Measurements from ENCODE around the gene OOSP1.
"Not testable (repeated sequence)": the region's sequence is repeated elsewhere in the genome, so short reads cannot be mapped to it uniquely, and the experiment has no call there.

OOSP1 gene, protein sequence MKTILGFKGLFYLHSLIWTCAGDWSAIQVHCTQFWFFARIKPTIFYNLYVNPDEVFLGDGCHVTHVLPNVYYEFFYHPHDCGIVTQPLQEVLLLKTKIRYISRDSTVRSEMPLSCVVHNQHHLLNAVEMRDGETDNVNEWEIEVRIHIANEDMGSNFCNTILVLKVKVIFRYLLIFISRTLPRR

DNA sequence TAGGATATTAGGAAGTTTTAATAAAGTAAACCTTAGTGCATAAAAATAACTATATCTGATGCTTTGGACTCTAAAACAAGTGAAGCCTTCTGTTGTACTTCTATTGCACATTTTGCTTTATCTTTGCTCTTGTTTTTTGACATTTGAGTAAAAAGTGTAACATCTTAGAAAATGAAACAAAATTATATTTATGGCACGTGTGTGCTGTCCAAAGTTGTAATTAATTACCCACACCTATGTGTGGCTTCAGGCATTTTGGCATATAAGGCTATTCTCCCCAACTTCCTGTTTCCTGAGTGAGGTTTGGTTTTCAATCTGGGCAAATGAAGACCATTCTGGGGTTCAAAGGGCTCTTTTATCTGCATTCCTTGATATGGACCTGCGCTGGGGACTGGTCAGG, at the start of gene OOSP1:
Gene OOSP1, plus strand, starts transcription at position 301 of the 400 bp plus-strand sequence. Its CDS starts 23 bp downstream, at position 324.
- ATAC-seq (ENCODE audit: low read depth) (no peak), DNase-seq (ENCODE audit: low spot score in 2 of 2) (no peak)
- Mint-ChIP-seq H3K9me3 (peaks cover 4% of the 10 kb centered on the region), H3K4me1 (peaks cover 3% of the 10 kb centered on the region), H3K27ac (no peak within 1 kb of the TSS), H3K27me3 (peaks cover 2% of the 10 kb centered on the region), H3K36me3 (no peaks in the 10 kb centered on the region), H3K4me3 (no peak within 1 kb of the TSS)

DNA sequence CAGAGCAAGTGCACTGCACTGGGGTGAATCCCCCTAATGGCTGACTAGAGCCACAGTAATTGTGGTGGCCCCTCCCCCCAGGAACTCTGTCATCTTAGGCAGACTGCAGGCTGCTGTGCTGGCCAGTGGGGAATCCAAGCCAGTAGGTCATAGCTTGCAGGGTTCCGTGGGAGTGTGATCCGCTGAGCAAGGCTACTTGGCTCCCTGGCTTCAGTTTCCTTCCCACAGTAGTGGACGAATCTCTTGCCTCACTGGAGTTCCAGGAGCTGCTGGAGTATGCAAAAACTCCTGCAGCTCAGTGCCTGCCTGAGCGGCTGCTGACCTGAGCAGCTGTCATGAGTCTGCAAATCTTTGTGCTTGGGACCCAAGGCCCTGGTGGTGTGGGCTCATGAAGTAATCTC, 46.5 kb upstream of the OOSP1 start:
- peaks cover 7% of the 10 kb centered on the region for H3K27me3 Mint-ChIP-seq
- no peak for DNase-seq (ENCODE audit: low spot score in 2 of 2)
- ATAC-seq (ENCODE audit: low read depth), result no peak
- no peaks in the 10 kb centered on the region for H3K4me1 Mint-ChIP-seq
- H3K27ac Mint-ChIP-seq, result no peak overlapping the region
- peaks cover 25% of the 10 kb centered on the region for H3K9me3 Mint-ChIP-seq
- H3K36me3 Mint-ChIP-seq, result peaks cover 2% of the 10 kb centered on the region
- no peak overlapping the region for H3K4me3 Mint-ChIP-seq

DNA sequence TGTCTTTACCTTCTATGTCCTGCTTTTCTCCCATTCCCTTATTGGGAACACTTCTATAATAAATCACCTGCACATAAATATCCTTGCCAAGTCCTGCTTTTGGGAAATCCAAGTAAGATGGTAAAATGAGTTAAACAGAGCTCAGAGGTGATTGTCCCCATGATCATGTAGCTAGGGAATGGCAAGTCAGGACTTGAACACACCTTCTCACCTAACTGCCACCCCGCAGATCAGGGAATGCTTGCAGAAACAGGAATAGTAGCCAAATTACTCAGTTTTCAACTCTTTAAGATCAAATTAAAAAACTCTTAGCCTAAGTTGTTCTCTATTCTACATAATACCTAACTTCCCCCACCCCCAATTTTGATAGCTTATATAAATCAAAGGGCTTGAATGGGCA, 43.6 kb upstream of the OOSP1 start:
- ATAC-seq (ENCODE audit: low read depth) (no peak), DNase-seq (ENCODE audit: low spot score in 2 of 2) (no peak)
- H3K4me1 Mint-ChIP-seq, result no peaks in the 10 kb centered on the region
- H3K27me3 Mint-ChIP-seq, result peaks cover 7% of the 10 kb centered on the region
- H3K36me3 Mint-ChIP-seq, result no peaks in the 10 kb centered on the region
- H3K4me3 Mint-ChIP-seq, result no peak overlapping the region
- H3K9me3 Mint-ChIP-seq, result peaks cover 10% of the 10 kb centered on the region
- no peak overlapping the region for H3K27ac Mint-ChIP-seq

DNA sequence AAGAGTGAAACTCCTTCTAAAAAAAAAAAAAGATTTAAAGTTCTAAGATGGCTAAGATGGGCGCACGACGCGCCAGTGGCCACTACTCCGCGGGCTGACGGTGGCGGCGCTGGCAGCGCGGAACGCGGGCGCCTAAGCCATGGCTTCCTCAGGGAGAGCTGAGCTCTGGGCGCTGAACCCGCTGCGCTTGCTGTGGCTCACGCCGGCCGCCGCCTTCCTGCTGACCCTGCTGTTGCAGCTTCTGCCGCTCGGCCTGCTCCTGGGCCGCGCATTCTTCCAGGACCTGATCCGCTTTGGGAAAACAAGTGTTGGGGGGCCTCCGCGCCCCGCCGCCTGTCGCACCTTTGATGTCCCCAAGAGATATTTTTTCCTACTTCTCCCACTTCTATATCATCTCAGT, 40.2 kb upstream of the OOSP1 start:
- no peak for DNase-seq (ENCODE audit: low spot score in 2 of 2)
- Mint-ChIP-seq H3K27ac (no peak overlapping the region), H3K4me3 (no peak overlapping the region), H3K27me3 (peaks cover 4% of the 10 kb centered on the region), H3K4me1 (no peaks in the 10 kb centered on the region), H3K9me3 (no peaks in the 10 kb centered on the region), H3K36me3 (no peaks in the 10 kb centered on the region)
- no peak for ATAC-seq (ENCODE audit: low read depth)

DNA sequence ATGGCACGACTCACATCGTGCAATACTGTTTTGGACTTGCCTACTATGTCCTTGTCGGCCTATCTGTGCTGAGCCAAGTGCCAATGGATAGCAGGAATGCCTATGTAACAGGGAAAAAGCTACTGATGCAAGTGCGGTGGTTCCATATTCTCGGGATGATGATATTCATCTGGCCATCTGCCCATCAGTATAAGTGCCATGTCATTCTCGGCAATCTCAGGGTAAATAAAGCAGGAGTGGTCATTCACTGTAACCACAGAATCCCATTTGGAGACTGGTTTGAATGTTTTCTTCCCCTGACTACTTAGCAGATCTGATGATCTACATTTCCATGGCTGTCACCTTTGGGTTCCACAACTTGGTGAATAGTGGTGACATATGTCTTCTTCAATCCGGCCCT, 39.6 kb upstream of the OOSP1 start:
- no peaks in the 10 kb centered on the region for H3K4me1 Mint-ChIP-seq
- ATAC-seq (ENCODE audit: low read depth) (no peak), DNase-seq (ENCODE audit: low spot score in 2 of 2) (no peak)
- no peaks in the 10 kb centered on the region for H3K9me3 Mint-ChIP-seq
- H3K4me3 Mint-ChIP-seq, result no peak overlapping the region
- peaks cover 4% of the 10 kb centered on the region for H3K27me3 Mint-ChIP-seq
- no peak overlapping the region for H3K27ac Mint-ChIP-seq
- H3K36me3 Mint-ChIP-seq, result no peaks in the 10 kb centered on the region

DNA sequence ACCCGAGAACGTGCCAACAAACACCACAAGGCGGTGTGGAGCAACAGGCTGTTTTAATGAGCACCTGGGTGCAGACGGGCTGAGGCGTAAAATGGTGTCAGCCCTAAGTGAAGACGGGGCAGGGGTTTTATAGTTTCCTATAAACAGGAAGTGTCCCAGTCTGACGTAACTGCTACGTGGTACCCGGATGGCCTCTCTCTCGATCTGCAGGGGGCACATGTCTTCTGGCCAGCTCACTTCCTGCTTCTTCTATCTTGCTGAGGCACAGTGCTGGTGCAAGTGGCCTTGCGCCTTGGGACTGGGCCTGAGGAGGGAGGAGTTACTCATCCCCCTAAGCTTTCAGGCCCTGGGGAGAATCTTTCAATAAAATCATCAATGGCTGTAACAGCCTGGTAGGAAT, 38.7 kb upstream of the OOSP1 start:
- Mint-ChIP-seq H3K36me3 (no peaks in the 10 kb centered on the region), H3K9me3 (no peaks in the 10 kb centered on the region), H3K4me1 (no peaks in the 10 kb centered on the region), H3K27me3 (peaks cover 4% of the 10 kb centered on the region), H3K4me3 (no peak overlapping the region), H3K27ac (no peak overlapping the region)
- ATAC-seq (ENCODE audit: low read depth) (no peak), DNase-seq (ENCODE audit: low spot score in 2 of 2) (no peak)

DNA sequence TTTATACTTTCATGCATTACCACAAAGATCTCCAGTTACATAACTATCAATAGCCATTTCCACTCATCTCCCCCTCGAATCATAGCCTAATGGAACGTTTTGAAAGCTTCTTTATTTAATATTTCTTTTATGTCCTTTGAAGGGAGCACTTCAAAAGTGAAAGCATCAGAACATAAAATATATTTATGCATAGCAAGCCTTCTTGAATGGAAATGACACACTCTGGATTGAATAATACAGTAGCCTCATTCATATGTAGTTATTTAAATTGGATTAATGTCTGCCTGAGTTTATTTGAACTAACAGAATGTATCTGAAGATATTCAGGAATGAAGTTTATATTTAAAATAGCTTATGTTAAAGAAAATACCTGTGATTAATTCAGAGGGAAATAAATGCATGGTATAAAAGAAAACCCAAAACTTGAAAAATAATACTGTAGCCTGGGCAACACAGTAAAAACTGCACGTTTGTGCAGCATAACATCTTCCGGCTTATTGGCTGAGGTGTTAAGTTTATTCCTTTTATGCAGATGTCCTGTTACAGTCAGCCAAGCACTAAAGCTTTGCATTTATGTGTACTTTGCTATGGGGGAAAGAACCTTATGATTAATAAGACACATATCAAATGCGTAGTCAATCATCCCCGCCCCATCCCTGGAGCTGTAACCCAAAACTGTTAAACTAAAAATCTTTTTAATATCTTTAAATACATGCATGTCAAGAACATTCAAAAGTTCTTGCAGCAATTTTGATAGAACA, 37.7 kb upstream of the OOSP1 start:
- peaks cover 2% of the 10 kb centered on the region for H3K27me3 Mint-ChIP-seq
- no peak overlapping the region for H3K27ac Mint-ChIP-seq

DNA sequence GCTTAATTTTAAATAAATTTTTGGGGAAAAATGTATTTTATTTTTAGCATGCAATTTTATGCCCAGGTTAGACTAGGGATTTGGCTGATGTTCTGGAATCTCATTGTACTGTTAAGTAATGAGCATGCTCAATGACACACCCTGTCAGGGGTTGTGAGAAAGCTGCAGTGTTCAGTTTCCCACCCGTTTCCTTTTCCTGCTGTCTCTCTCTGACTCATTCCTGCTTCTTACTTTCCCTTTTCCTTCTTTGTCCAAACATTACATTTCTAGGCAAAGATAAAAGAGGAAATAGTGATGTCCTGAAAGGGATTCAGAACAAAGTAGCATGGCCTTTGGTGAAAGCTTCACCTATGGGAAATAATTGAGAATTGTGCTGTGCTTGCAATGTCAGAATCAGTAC, 36.9 kb upstream of the OOSP1 start:
- H3K27ac Mint-ChIP-seq, result no peak overlapping the region

More for the DNA sequence above, 37.7 kb upstream of the OOSP1 start:
- H3K9me3 Mint-ChIP-seq, result peaks cover 2% of the 10 kb centered on the region
- no peak for DNase-seq (ENCODE audit: low spot score in 2 of 2)
- H3K36me3 Mint-ChIP-seq, result no peaks in the 10 kb centered on the region
- no peak for ATAC-seq (ENCODE audit: low read depth)
- H3K4me1 Mint-ChIP-seq, result no peaks in the 10 kb centered on the region
- H3K4me3 Mint-ChIP-seq, result no peak overlapping the region

DNA sequence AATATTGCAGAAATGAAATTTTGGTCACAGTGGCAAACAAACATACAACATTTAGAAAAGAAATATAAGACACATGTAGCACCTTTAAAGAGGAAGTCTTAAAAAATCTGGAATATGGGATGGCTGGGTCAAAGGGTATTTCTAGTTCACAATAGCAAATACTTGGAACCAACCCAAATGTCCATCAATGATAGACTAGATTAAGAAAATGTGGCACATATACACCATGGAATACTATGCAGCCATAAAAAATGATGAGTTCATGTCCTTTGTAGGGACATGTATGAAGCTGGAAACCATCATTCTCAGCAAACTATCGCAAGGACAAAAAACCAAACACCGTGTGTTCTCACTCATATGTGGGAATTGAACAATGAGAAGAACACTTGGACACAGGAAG, 34.7 kb upstream of the OOSP1 start:
- not testable (repeated sequence) for H3K9me3 Mint-ChIP-seq; H3K4me1 Mint-ChIP-seq; H3K27me3 Mint-ChIP-seq; ATAC-seq (ENCODE audit: low read depth); H3K36me3 Mint-ChIP-seq; H3K4me3 Mint-ChIP-seq; DNase-seq (ENCODE audit: low spot score in 2 of 2); H3K27ac Mint-ChIP-seq

More for the DNA sequence above, 36.9 kb upstream of the OOSP1 start:
- Mint-ChIP-seq H3K27me3 (peaks cover 2% of the 10 kb centered on the region), H3K9me3 (peaks cover 4% of the 10 kb centered on the region), H3K4me3 (no peak overlapping the region), H3K36me3 (no peaks in the 10 kb centered on the region), H3K4me1 (no peaks in the 10 kb centered on the region)
- no peak for ATAC-seq (ENCODE audit: low read depth)
- no peak for DNase-seq (ENCODE audit: low spot score in 2 of 2)

DNA sequence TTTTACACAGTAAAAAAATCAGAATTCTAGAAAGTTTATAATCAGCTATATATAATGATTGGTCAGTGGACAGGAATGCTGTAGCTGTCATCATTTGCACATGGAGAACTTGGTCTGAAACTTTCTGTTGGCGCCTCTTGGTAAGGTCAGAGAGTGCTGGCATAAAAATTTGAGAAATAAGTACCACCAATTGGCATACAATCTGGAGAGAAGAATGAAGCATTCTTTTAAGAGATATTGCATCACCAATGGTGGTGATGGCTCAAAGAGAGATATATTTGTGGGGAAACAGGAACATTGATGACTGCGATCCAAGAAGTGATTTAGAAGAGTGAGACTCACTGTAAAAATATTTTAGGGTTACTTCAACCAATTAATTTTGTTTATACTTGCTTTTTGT, 19.8 kb upstream of the OOSP1 start:
- Mint-ChIP-seq H3K36me3 (peaks cover 6% of the 10 kb centered on the region), H3K4me1 (no peaks in the 10 kb centered on the region), H3K27me3 (peaks cover 12% of the 10 kb centered on the region), H3K27ac (no peak overlapping the region), H3K4me3 (no peak overlapping the region), H3K9me3 (peaks cover 20% of the 10 kb centered on the region)
- DNase-seq (ENCODE audit: low spot score in 2 of 2) (no peak), ATAC-seq (ENCODE audit: low read depth) (no peak)

DNA sequence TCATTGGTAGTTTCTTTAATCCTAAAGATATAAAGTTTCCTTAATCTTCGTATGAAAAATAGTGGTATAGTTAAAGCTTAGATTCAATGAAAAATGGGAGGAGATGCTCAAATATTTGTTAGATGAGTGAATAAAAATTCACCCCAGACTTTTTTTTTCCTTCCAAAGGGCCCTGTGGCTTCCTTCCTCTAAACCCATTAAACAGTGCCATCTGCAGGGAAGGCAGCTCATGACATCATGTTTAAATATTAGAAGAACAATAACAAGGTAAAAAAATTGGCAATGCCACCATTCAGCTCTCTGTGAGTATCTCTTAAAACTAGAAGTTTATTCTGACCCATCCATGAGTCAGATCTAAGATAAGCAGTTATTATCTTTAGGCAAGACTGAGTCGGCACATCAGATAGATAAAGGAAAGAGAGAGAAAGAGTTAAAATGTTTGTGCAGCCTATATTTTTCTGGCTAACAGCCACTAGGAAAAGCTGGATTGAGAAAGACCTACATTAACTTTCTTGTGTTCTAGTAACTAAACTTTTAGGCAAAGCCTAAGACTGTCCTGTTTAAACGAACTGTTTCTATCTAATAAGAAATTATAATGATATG, 19.1 kb upstream of the OOSP1 start:
- no peak for DNase-seq (ENCODE audit: low spot score in 2 of 2)
- peaks cover 6% of the 10 kb centered on the region for H3K36me3 Mint-ChIP-seq

DNA sequence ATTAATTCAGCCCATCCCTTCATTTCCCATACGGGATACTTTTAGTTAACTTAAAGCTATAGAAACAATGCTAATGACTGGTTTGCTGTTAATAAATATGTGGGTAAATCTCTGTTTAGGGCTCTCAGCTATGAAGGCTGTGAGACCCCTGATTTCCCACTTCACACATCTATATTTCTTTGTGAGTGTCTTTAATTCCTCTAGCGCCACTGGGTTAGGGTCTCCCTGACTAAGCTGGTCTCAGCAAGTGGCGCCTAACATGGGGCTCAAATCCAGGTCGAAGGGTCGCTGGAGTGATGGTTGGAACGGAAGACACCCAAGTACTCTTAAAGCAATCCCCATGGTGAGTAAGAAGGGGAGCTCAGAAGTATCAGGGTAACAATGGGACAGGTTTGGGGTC, 14.4 kb upstream of the OOSP1 start:
- Mint-ChIP-seq H3K27ac (no peak overlapping the region), H3K27me3 (peaks cover 6% of the 10 kb centered on the region), H3K9me3 (peaks cover 28% of the 10 kb centered on the region), H3K4me1 (no peaks in the 10 kb centered on the region), H3K36me3 (peaks cover 6% of the 10 kb centered on the region), H3K4me3 (no peak overlapping the region)
- no peak for ATAC-seq (ENCODE audit: low read depth)
- DNase-seq (ENCODE audit: low spot score in 2 of 2), result no peak

More for the DNA sequence above, 19.1 kb upstream of the OOSP1 start:
- no peak for ATAC-seq (ENCODE audit: low read depth)
- Mint-ChIP-seq H3K4me1 (no peaks in the 10 kb centered on the region), H3K27ac (no peak overlapping the region), H3K9me3 (peaks cover 23% of the 10 kb centered on the region), H3K4me3 (no peak overlapping the region), H3K27me3 (peaks cover 11% of the 10 kb centered on the region)

DNA sequence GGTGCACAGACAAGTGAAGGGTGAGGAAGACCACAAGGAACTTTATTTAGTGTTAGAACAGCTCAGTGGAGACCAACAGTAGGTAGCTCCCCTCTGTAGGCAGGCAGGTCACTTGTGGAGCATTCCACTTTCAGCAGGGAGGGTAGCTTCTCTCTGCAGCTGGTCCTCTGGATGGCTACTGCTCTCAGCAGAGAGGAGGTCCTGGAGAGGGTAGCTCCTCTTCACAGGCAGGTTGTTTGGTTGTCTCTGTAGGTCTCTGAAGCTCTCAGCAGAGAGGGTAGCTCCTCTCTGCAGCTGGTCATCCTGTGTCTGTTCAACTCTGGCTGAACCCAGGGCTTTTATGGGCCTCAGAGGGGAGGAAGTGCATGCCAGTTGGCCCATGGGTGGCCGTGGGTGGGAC, 6.5 kb upstream of the OOSP1 start:
- Mint-ChIP-seq H3K27me3 (peaks cover 2% of the 10 kb centered on the region), H3K36me3 (peaks cover 6% of the 10 kb centered on the region), H3K27ac (no peak overlapping the region), H3K4me3 (no peak overlapping the region), H3K4me1 (no peaks in the 10 kb centered on the region), H3K9me3 (peaks cover 12% of the 10 kb centered on the region)
- ATAC-seq (ENCODE audit: low read depth) (no peak), DNase-seq (ENCODE audit: low spot score in 2 of 2) (no peak)

DNA sequence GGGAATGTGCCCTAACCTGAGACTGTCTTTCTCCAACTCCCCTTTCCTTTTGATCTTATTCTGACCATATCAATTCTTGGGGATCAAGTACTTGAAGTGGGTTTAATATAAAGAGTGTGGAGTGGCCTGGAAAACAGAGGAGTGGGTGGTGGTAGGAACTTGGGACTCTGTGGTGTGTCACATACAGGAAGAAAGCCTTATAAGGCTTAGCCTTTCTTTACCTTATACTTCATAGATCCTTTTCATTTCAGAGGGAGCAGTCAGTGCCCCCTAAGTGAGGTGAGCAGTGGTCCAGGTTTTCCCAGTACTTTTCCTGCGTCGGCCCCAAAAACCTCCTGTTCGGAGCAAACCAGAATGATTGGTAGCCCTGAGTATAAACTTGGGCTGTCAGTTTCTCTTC, 486 bp downstream of the OOSP1 start:
- Mint-ChIP-seq H3K27me3 (peaks cover 4% of the 10 kb centered on the region), H3K27ac (no peak overlapping the region), H3K36me3 (no peaks in the 10 kb centered on the region)

More for the DNA sequence above, 486 bp downstream of the OOSP1 start:
- DNase-seq (ENCODE audit: low spot score in 2 of 2) (no peak), ATAC-seq (ENCODE audit: low read depth) (no peak)
- H3K4me3 Mint-ChIP-seq, result no peak overlapping the region
- H3K9me3 Mint-ChIP-seq, result peaks cover 4% of the 10 kb centered on the region
- peaks cover 3% of the 10 kb centered on the region for H3K4me1 Mint-ChIP-seq

Measured in memory B cell (primary cell).